Breast epithelium (tissue), 4 donors: ENCODE results near the gene GPX3. TPM values are rescaled to one million over a fixed set of nuclear protein-coding genes. Genes with fewer than 3 reads are reported as not detected.

Experiments used
- DNase-seq, 2 donors: peaks; one replicate each; pipeline ENCODE4 v3.0.0-alpha.2; 2019; ENCODE audit warnings: low spot score in 2 of 2
- H3K27ac ChIP-seq, 2 donors: fragments of 200-600 bp; sonication (generic) in 1 of 2; one replicate each; pipeline ENCODE4 v1.5.1; 2016 to 2019; ENCODE audit warnings: mild to moderate bottlenecking in 1 of 2
- H3K27me3 ChIP-seq, 2 donors: fragments of 200-600 bp; sonication (generic) in 1 of 2; one replicate each; pipeline versions ENCODE4 v1.5.1 to v1.6.0; 2017 to 2019; ENCODE audit warnings: control low read depth in 1 of 2, mild to moderate bottlenecking in 1 of 2
- H3K36me3 ChIP-seq: fragments of 200-600 bp; one replicate; pipeline ENCODE4 v1.5.1; 2019
- H3K4me1 ChIP-seq, 2 donors: fragments of 200-600 bp; sonication (generic); one replicate each; pipeline ENCODE4 v1.5.1; 2016 to 2019; ENCODE audit warnings: control low read depth in 1 of 2
- H3K4me3 ChIP-seq, 3 donors: fragments of 200-600 bp; sonication (generic); 1 replicate in 2 of 3; 2 replicates in 1 of 3; pipeline ENCODE4 v1.5.1; 2016 to 2019; ENCODE audit warnings: mild to moderate bottlenecking in 3 of 3, moderate library complexity in 2 of 3
- H3K9me3 ChIP-seq, 2 donors: fragments of 200-600 bp; sonication (generic) in 1 of 2; one replicate each; pipeline ENCODE4 v1.5.1; 2016 to 2019; ENCODE audit warnings: control low read depth in 1 of 2
- POLR2A ChIP-seq: fragments of 450-650 bp; IDR thresholded peaks from one replicate; pipeline ENCODE4 v1.6.1; 2016; ENCODE audit warnings: antibody characterized with exemption, mild to moderate bottlenecking, moderate library complexity
- POLR2AphosphoS5 ChIP-seq, 3 donors: sonication (generic); formaldehyde crosslinking; IDR thresholded peaks; one replicate each; pipeline ENCODE4 v1.6.1; 2017; ENCODE audit warnings: antibody characterized with exemption in 3 of 3
- intact Hi-C: fragments of 100-400 bp; cut with DNase I; formaldehyde crosslinking; loops from one replicate; pipeline ENCODE4 v1.15.1; 2023; ENCODE audit warnings: low total_unique reads
- total RNA-seq, 3 donors: library from RNA; depleted of rRNA; stranded (reverse); fragments of >200 nt; gene quantifications; one replicate each; pipeline ENCODE4 v1.1.0, GENCODE V29; 2016
- TF ChIP-seq, protein P1 (sequence below), 3 donors: fragments of 450-650 bp; IDR thresholded peaks; one replicate each; pipeline ENCODE4 v1.5.1; 2016 to 2017; ENCODE audit warnings: antibody characterized with exemption in 3 of 3, mild to moderate bottlenecking in 3 of 3, moderate library complexity in 3 of 3

GPX3 gene
- total RNA-seq, 3 donors from 2014 or later: 1,215 to 5,290 (median 2,830) TPM

DNA sequence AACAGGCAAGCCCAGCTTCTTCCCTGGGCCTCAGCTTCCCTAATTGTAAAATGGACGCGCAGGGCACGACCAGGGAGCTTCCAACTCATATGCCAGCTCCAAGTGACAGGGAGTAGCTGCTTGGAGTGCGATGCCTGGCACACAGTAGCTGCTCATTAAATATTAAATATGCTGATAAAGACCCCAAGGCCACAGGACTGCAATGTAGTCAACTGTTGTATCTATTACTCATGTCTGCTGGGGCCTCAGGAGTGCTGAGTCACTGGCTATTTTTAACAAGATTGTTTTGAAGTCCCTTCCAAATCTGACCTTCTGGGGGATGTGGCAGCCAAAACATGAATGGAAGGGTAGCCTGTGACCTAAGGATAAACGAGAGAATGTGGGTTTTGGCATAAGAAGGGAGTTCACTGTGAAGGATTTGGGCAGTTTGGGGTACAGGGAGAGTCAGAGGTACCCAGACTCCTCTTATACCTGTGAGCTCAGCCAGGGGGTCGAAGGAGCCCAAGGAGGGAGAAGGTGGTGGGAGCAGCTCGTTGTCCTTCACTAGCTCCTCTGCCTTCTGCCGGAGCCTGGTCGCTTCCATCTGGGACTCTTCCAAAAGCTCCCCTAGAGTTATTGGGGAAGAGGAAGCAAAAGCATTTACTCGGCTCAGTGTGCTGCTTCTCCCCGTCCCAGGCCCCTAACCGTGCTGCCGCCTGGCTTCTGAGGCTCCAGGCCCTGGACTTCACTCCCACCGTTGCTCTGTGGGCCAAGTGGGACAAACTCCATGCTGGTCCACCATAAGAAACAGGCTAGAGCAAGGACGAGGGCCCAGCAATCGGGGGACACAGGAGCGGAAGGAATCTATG, 43.0 kb downstream of the GPX3 start:
- intact Hi-C loops: no loop called here
- Histone ChIP-seq H3K9me3 (no peaks in the 10 kb centered on the region), H3K27ac (peak overlapping the region; percentile 54 to 74), H3K4me1 (no peaks in the 10 kb centered on the region), H3K36me3 (no peaks in the 10 kb centered on the region), H3K27me3 (no peaks in the 10 kb centered on the region), H3K4me3 (no peak overlapping the region)
- TF ChIP-seq, protein P1, sequence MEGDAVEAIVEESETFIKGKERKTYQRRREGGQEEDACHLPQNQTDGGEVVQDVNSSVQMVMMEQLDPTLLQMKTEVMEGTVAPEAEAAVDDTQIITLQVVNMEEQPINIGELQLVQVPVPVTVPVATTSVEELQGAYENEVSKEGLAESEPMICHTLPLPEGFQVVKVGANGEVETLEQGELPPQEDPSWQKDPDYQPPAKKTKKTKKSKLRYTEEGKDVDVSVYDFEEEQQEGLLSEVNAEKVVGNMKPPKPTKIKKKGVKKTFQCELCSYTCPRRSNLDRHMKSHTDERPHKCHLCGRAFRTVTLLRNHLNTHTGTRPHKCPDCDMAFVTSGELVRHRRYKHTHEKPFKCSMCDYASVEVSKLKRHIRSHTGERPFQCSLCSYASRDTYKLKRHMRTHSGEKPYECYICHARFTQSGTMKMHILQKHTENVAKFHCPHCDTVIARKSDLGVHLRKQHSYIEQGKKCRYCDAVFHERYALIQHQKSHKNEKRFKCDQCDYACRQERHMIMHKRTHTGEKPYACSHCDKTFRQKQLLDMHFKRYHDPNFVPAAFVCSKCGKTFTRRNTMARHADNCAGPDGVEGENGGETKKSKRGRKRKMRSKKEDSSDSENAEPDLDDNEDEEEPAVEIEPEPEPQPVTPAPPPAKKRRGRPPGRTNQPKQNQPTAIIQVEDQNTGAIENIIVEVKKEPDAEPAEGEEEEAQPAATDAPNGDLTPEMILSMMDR (IDR thresholded peaks at IDR 0.05): no peak
- TF ChIP-seq POLR2A: no peak
- DNase-seq: no peak

DNA sequence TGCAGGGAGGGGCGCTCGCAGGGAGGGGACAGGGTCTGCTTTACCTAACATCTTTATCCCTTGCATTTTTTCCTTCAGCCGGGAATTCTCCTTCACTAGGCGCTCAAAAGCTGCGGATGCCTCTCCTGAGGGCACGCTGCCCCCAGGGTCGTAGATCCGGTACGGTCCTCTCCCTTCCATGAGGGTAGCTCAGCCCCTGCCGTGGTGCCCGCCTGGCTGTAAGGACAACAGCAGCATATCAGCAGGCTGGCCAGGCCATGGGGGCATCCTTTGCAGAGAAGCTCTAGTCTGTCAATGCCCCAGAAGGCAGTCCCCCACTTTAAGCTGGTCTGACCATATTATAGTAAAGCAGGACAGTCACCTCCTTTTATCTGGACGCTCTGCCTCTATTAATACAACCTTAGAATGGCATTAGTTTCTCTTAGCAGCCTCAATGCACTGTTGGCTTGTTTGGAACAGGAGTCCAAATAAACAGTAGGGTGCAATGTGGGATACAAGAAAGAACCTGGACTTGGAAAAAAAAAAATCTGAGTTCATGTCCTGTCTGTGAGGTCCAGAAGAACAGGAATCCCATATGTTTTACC, 44.6 kb downstream of the GPX3 start:
- no peaks in the 10 kb centered on the region for H3K9me3 ChIP-seq
- no peak for DNase-seq
- TF ChIP-seq, protein P1 (IDR thresholded peaks at IDR 0.05): no peak
- no peaks in the 10 kb centered on the region for H3K27me3 ChIP-seq
- H3K27ac ChIP-seq: no peak overlapping the region
- intact Hi-C loops: no loop called here
- no peaks in the 10 kb centered on the region for H3K36me3 ChIP-seq
- H3K4me3 ChIP-seq: no peak overlapping the region
- H3K4me1 ChIP-seq: no peaks in the 10 kb centered on the region

DNA sequence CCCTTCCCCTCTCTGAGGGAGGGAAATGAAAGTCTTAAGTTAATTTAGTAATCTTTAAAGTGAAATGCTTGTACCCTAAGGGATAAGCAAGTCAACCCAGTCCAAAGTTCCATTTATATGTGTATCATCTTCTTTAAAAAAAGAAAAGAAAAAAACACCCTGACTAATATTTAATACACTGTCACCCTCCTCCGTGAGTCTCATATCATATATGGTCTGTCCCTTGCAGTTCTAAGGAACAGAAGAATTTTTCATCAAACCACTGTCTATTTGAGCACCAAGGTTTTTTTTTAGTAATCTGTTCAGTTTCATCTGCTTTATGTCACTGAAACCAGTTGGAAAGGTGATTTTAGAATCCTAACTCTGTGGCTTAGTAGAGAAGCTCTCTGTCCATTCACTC, 45.2 kb downstream of the GPX3 start:
- intact Hi-C loops: no loop called here
- TF ChIP-seq POLR2A (no peak), POLR2AphosphoS5 (IDR thresholded peaks at IDR 0.05) (no peak)
- TF ChIP-seq, protein P1 (IDR thresholded peaks at IDR 0.05): no peak
- no peak for DNase-seq
- H3K36me3 ChIP-seq: no peaks in the 10 kb centered on the region
- H3K27ac ChIP-seq: no peak overlapping the region
- no peaks in the 10 kb centered on the region for H3K27me3 ChIP-seq
- no peaks in the 10 kb centered on the region for H3K4me1 ChIP-seq
- no peak overlapping the region for H3K4me3 ChIP-seq
- no peaks in the 10 kb centered on the region for H3K9me3 ChIP-seq

DNA sequence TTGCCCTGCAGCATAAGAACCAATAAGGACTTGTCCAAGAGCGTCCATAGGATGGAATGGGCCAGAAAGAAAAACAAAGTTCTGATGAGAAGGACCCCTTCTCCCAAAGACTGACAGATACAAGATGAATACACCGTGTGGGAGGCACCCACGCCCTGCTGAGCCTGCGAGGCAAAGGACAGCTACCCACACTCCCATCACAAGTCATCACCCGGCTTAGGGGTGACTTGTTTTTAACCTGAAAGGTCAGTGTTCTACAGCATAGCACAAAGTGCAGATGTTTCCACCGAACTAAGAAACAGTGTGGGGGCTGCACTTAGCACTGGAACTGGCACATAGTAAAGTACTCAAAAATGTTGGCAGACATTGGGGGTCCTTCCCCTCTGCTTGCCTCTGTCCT, 46.5 kb downstream of the GPX3 start:
- Histone ChIP-seq H3K9me3 (no peaks in the 10 kb centered on the region), H3K36me3 (no peaks in the 10 kb centered on the region), H3K27ac (no peak overlapping the region), H3K27me3 (no peaks in the 10 kb centered on the region), H3K4me1 (no peaks in the 10 kb centered on the region), H3K4me3 (no peak overlapping the region)
- TF ChIP-seq POLR2AphosphoS5 (IDR thresholded peaks at IDR 0.05): no peak
- TF ChIP-seq, protein P1 (IDR thresholded peaks at IDR 0.05): no peak
- TF ChIP-seq POLR2A: no peak
- no peak for DNase-seq
- intact Hi-C loops: no loop called here

DNA sequence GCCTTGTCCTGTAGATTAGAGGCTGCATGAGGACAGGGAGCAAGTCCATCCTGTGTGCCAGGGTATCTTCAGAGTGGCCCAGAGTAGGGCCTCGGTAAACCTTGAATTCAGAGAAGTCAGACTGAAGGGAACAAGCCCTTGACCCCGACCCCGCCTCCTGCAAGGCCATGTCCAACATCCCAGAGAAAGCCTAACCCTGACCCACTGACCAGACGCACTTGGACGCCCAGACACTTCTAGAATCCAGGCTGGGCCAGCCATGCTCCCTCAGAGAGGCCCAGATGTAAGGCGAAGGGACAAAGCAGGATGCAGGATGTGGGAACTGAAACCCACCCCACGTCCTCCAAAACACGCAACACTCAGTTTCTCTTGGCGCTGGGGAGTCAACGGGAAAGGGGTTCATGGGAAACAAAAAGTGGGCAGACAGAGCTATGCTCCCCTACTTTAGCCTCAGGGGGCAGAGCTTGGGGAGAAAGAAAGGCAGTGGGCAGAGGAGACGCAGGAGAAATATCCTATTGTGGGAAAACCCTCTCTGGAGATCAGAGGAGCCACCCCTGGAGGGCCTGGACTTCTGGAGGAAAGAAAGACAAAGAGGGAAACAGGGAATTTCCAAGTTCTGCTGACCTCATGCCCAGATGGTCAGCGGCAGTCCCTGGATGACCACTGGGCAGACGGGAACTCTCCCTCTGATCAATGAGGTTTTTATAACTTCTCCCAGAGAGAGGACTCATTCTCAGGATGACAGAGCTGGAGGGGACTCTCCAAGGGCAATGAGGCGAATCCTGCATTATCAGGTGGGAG, 47.4 kb downstream of the GPX3 start:
- intact Hi-C loops: no loop called here
- no peak overlapping the region for H3K4me3 ChIP-seq
- H3K4me1 ChIP-seq: no peaks in the 10 kb centered on the region
- no peaks in the 10 kb centered on the region for H3K9me3 ChIP-seq
- peak overlapping the region in 1 of 2 donors; percentile 66 for H3K27ac ChIP-seq
- no peaks in the 10 kb centered on the region for H3K36me3 ChIP-seq
- no peaks in the 10 kb centered on the region for H3K27me3 ChIP-seq
- TF ChIP-seq, protein P1 (IDR thresholded peaks at IDR 0.05): no peak
- no peak for TF ChIP-seq POLR2A
- TF ChIP-seq POLR2AphosphoS5 (IDR thresholded peaks at IDR 0.05): no peak
- no peak for DNase-seq
